Hepatocyte (in vitro differentiated cells): ENCODE measurements around the gene MED7. TPM values are rescaled to one million over a fixed set of nuclear protein-coding genes. Genes with fewer than 3 reads are reported as not detected.

Source experiments
- DNase-seq: peaks from one replicate; pipeline ENCODE4 v3.0.0-alpha.2; 2016; ENCODE audit warnings: low spot score
- H2AFZ ChIP-seq: fragments of 200-600 bp; sonication (generic); 2 replicates; pipeline ENCODE4 v1.6.0; 2016; ENCODE audit warnings: antibody characterized with exemption, mild to moderate bottlenecking
- H3K27ac ChIP-seq: fragments of 200-600 bp; sonication (generic); 2 replicates; pipeline ENCODE4 v1.5.1; 2016; ENCODE audit warnings: mild to moderate bottlenecking
- H3K27me3 ChIP-seq: fragments of 200-600 bp; sonication (generic); 2 replicates; pipeline ENCODE4 v1.6.1; 2016
- H3K36me3 ChIP-seq: fragments of 200-600 bp; sonication (generic); replicated peaks from 2 replicates; pipeline ENCODE4 v1.5.1; 2016; ENCODE audit warnings: low read depth; ENCODE audit not compliant: insufficient read depth
- H3K4me1 ChIP-seq: fragments of 200-600 bp; sonication (generic); 2 replicates; pipeline ENCODE4 v1.5.1; 2016; ENCODE audit warnings: mild to moderate bottlenecking, moderate library complexity; ENCODE audit not compliant: insufficient read depth
- H3K4me2 ChIP-seq: fragments of 200-600 bp; sonication (generic); 2 replicates; pipeline ENCODE4 v1.6.0; 2016
- H3K4me3 ChIP-seq: fragments of 200-600 bp; sonication (generic); 2 replicates; pipeline ENCODE4 v1.5.1; 2016; ENCODE audit warnings: mild to moderate bottlenecking
- H3K79me2 ChIP-seq: fragments of 200-600 bp; sonication (generic); 2 replicates; pipeline ENCODE4 v1.6.0; 2017; ENCODE audit warnings: mild to moderate bottlenecking
- H3K9me2 ChIP-seq: fragments of 200-600 bp; sonication (generic); replicated peaks from 2 replicates; pipeline ENCODE4 v1.6.0; 2017; ENCODE audit warnings: mild to moderate bottlenecking; ENCODE audit not compliant: insufficient read depth
- H3K9me3 ChIP-seq: fragments of 200-600 bp; sonication (generic); 2 replicates; pipeline ENCODE4 v1.5.1; 2016; ENCODE audit warnings: low read depth, mild to moderate bottlenecking
- H4K20me1 ChIP-seq: fragments of 200-600 bp; sonication (generic); 2 replicates; pipeline ENCODE4 v1.6.0; 2016; ENCODE audit warnings: mild to moderate bottlenecking; ENCODE audit not compliant: insufficient read depth, poor library complexity, severe bottlenecking
- CTCF ChIP-seq: fragments of 200-600 bp; sonication (generic); IDR thresholded peaks from 2 replicates; pipeline ENCODE4 v1.5.1; 2016; ENCODE audit warnings: antibody characterized with exemption, mild to moderate bottlenecking; ENCODE audit not compliant: poor library complexity
- EZH2 ChIP-seq: fragments of 200-600 bp; sonication (generic); IDR thresholded peaks from 2 replicates; pipeline ENCODE4 v1.6.1; 2016; ENCODE audit warnings: antibody characterized with exemption, mild to moderate bottlenecking, borderline replicate concordance
- EZH2phosphoT487 ChIP-seq: fragments of 200-600 bp; sonication (generic); IDR thresholded peaks from one replicate; pipeline ENCODE4 v1.6.1; 2018; ENCODE audit warnings: antibody characterized with exemption, mild to moderate bottlenecking, low read depth, moderate library complexity; ENCODE audit not compliant: unreplicated experiment, severe bottlenecking
- WGBS: methylation state at CpG from one replicate; pipeline ENCODE4 v1.1.6; 2016; ENCODE audit warnings: low lambda C conversion rate; ENCODE audit errors: missing lambda C conversion rate; 5-methylcytosine and 5-hydroxymethylcytosine counted together
- polyA plus RNA-seq: library from polyadenylated mRNA; unstranded; fragments of >200 nt; fragmentation: Nextera tagmentation; extraction: Ambion mirVana; gene quantifications from 2 replicates; pipeline ENCODE4 v1.2.1, GENCODE V29; 2016
- total RNA-seq: library from RNA; depleted of rRNA; stranded (reverse); fragments of >200 nt; gene quantifications from 2 replicates; pipeline ENCODE4 v1.2.3, GENCODE V29; 2014

Gene MED7
- total and polyA plus RNA-seq, 2 experiments from 2014 or later: 16.8 to 20.7 TPM

DNA sequence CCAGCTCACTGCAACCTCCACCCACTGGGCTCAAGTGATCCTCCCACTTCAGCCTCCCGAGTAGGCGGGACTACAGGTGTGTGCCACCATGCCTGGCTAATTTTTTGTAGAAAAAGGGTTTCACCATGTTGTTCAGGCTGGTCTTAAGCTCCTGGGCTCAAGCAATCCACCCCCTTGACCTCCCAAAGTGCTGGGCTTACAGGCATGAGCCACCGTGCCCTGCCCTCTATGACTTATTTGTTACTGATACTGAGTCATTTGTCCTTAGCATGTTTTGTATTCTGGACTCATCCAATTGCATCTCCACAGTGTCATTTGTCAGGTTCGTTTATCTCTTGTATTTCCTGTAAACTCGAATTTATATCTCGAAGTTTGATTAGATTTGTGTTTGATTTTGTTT is 35.3 kb upstream of the MED7 start:
- Histone ChIP-seq H3K27me3 (peaks cover 5% of the 10 kb centered on the region), H3K9me2 (no peaks in the 10 kb centered on the region), H3K4me2 (no peak overlapping the region), H3K27ac (no peak overlapping the region), H3K4me1 (no peaks in the 10 kb centered on the region), H3K79me2 (no peaks in the 10 kb centered on the region), H3K9me3 (no peaks in the 10 kb centered on the region), H3K36me3 (no peaks in the 10 kb centered on the region), H3K4me3 (no peak overlapping the region), H4K20me1 (no peaks in the 10 kb centered on the region), H2AFZ (no peak overlapping the region)
- 81% methylated on average over 6 of the region's 6 CpGs for WGBS
- DNase-seq: no peak
- no peak for TF ChIP-seq EZH2
- no peak for TF ChIP-seq EZH2phosphoT487
- TF ChIP-seq CTCF: no peak

DNA sequence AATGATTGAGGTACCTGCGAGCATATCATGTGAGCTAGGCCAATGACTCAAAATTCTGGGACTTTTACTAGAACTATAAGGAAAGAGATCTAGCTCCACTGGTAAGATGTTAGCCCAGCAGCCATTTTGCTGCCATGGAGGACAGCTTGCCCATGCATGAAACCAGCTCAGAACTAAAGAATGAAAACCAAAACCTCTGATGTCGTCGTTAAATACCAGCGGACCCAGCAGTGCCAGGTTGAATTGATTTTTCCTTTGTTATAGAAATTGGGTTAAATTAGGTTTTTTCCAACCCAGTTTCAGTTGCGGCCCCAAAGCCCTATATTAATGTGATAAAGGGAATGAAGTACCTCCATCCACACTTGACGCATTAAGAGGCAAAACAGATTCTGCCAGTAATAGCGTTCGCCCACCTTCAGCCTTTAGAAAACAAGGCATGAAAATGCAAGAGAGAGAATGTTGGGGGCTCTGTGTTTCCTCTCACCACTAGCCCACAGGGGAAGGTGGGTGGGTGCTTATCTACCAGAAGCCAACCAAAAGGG is 32.5 kb upstream of the MED7 start:
- no peaks in the 10 kb centered on the region for H3K9me2 ChIP-seq

DNA sequence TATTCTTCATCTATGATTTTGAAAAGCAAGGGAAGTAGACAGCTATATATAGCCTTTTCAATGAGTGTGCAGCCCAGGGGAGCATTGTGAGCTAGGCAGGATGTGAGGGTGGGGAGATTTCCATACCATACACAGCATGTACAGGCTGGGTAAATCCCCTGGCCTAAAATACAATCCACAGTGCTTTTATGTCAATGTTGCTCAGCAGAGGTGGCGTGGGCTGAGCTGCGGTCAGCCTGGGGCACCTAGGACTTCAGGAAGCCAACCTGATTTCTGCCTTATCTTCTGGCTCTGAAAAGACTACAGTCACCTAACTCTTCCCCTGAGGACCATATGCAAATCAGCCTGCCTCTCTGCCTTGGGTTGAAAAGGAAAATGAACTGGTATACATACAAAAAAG is 29.7 kb upstream of the MED7 start:
- no peak for DNase-seq
- no peaks in the 10 kb centered on the region for H3K9me3 ChIP-seq
- H3K4me2 ChIP-seq: no peak overlapping the region
- no peaks in the 10 kb centered on the region for H3K79me2 ChIP-seq
- no peaks in the 10 kb centered on the region for H3K36me3 ChIP-seq
- no peak for TF ChIP-seq CTCF
- no peak for TF ChIP-seq EZH2phosphoT487
- TF ChIP-seq EZH2: no peak
- no peak overlapping the region for H3K4me3 ChIP-seq
- no peaks in the 10 kb centered on the region for H3K9me2 ChIP-seq
- no peak overlapping the region for H2AFZ ChIP-seq
- no peaks in the 10 kb centered on the region for H3K4me1 ChIP-seq
- no peaks in the 10 kb centered on the region for H4K20me1 ChIP-seq
- WGBS: 68% methylated on average over 2 of the region's 2 CpGs
- H3K27ac ChIP-seq: no peak overlapping the region
- H3K27me3 ChIP-seq: no peaks in the 10 kb centered on the region

More for the DNA sequence above, 32.5 kb upstream of the MED7 start:
- 97% methylated on average over 8 of the region's 8 CpGs for WGBS
- H3K36me3 ChIP-seq: no peaks in the 10 kb centered on the region
- H3K4me2 ChIP-seq: no peak overlapping the region
- no peaks in the 10 kb centered on the region for H3K79me2 ChIP-seq
- H3K27ac ChIP-seq: no peak overlapping the region
- DNase-seq: no peak
- no peaks in the 10 kb centered on the region for H3K4me1 ChIP-seq
- H3K4me3 ChIP-seq: no peak overlapping the region
- TF ChIP-seq EZH2phosphoT487: no peak
- TF ChIP-seq EZH2: no peak
- no peak for TF ChIP-seq CTCF
- no peaks in the 10 kb centered on the region for H4K20me1 ChIP-seq
- no peak overlapping the region for H2AFZ ChIP-seq
- H3K27me3 ChIP-seq: no peaks in the 10 kb centered on the region
- no peaks in the 10 kb centered on the region for H3K9me3 ChIP-seq

GRCh38 chr5:157168286-157168685 is 25.6 kb upstream of the MED7 start:
- Histone ChIP-seq H3K27me3 (no peaks in the 10 kb centered on the region), H3K9me3 (no peaks in the 10 kb centered on the region), H3K9me2 (no peaks in the 10 kb centered on the region), H4K20me1 (no peaks in the 10 kb centered on the region), H3K4me2 (no peak overlapping the region), H3K27ac (no peak overlapping the region), H3K36me3 (no peaks in the 10 kb centered on the region), H3K4me3 (no peak overlapping the region), H2AFZ (no peak overlapping the region), H3K79me2 (no peaks in the 10 kb centered on the region), H3K4me1 (no peaks in the 10 kb centered on the region)
- 92% methylated on average over 5 of the region's 5 CpGs for WGBS
- TF ChIP-seq EZH2 (no peak), CTCF (no peak), EZH2phosphoT487 (no peak)
- no peak for DNase-seq
